Hepatic stellate cell (primary cell): ENCODE results near the gene RAB44.
A peak's percentile ranks its signal among the peaks of the same experiment; 100 is the strongest.
"Not testable (repeated sequence)": the region's sequence is repeated elsewhere in the genome, so short reads cannot be mapped to it uniquely, and the experiment has no call there.

ENCODE experiments used
- DNase-seq: peaks from one replicate; pipeline ENCODE4 v3.0.0; 2011; ENCODE audit warnings: low spot score

The RAB44 gene

GRCh38 chr6:36697481-36697903 lies at the start of gene RAB44:
Gene RAB44 (plus strand): TSS chr6:36697826. CDS start chr6:36704236, 6,410 bp downstream.
- no peak for DNase-seq

GRCh38 chr6:36649086-36649485 lies 48.5 kb upstream of the RAB44 start:
- DNase-seq, result no peak

GRCh38 chr6:36649701-36650484 lies 47.7 kb upstream of the RAB44 start:
- DNase-seq, result no peak

- DNase-seq, result no peak
These were observed 46.7 kb upstream of the RAB44 start for GRCh38 chr6:36650848-36651478.

- no peak for DNase-seq
These were observed 45.8 kb upstream of the RAB44 start for GRCh38 chr6:36651659-36652379.

- DNase-seq, result not testable (repeated sequence)
These were observed 43.2 kb upstream of the RAB44 start for GRCh38 chr6:36654469-36654868.

GRCh38 chr6:36655085-36655724 lies 42.4 kb upstream of the RAB44 start:
- no peak for DNase-seq

GRCh38 chr6:36656441-36656840 lies 41.2 kb upstream of the RAB44 start:
- no peak for DNase-seq

- DNase-seq, result no peak
These were observed 40.4 kb upstream of the RAB44 start for GRCh38 chr6:36657271-36657670.

GRCh38 chr6:36657942-36658544 lies 39.6 kb upstream of the RAB44 start:
- peak; percentile 64 for DNase-seq

GRCh38 chr6:36659271-36659670 lies 38.4 kb upstream of the RAB44 start:
- DNase-seq, result no peak

GRCh38 chr6:36660771-36661471 lies 36.7 kb upstream of the RAB44 start:
- DNase-seq, result no peak

- DNase-seq, result no peak
These were observed 35.2 kb upstream of the RAB44 start for GRCh38 chr6:36662380-36662779.

- no peak for DNase-seq
These were observed 34.8 kb upstream of the RAB44 start for GRCh38 chr6:36662827-36663256.

GRCh38 chr6:36663504-36664446 lies 33.9 kb upstream of the RAB44 start:
- DNase-seq, result no peak

- DNase-seq, result no peak
These were observed 32.4 kb upstream of the RAB44 start for GRCh38 chr6:36665180-36665579.

- DNase-seq, result no peak
These were observed 31.3 kb upstream of the RAB44 start for GRCh38 chr6:36666287-36666686.

GRCh38 chr6:36666826-36667591 lies 30.6 kb upstream of the RAB44 start:
- DNase-seq, result peak; percentile 72

- DNase-seq, result no peak
These were observed 29.0 kb upstream of the RAB44 start for GRCh38 chr6:36668591-36668990.
